GM12878 (cell line): Measurements from ENCODE around the gene PFDN4. TPM values are rescaled to one million over a fixed set of nuclear protein-coding genes. Genes with fewer than 3 reads are reported as not detected.

Experiments
- ATAC-seq: fragments of 200-7000 bp; cut with Tn5 transposase; 3 replicates; pipeline ENCODE4 v1.9.1; 2020; ENCODE audit warnings: mild to moderate bottlenecking, moderate library complexity
- BruUV-seq: library from RNA; stranded (reverse); fragments of 400-500 nt; replicated peaks from 2 replicates; lab custom pipeline; 2021; lab: Mats Ljungman, UMichigan
- CTCF ChIA-PET: fragments of 300-600 bp; sonication (Branson Sonifier 250); formaldehyde crosslinking; extraction: SDS; loops from one replicate; lab custom pipeline; 2021; ENCODE audit warnings: inconsistent platforms; lab: Yijun Ruan, JAX
- POLR2A ChIA-PET: fragments of 350-600 bp; formaldehyde crosslinking; extraction: SDS; loops from one replicate; lab custom pipeline; 2021; ENCODE audit warnings: inconsistent platforms; lab: Charles Lee
- RAD21 ChIA-PET: fragments of 300-600 bp; sonication (Branson Sonifier 250); formaldehyde crosslinking; loops from one replicate; lab custom pipeline; 2023; ENCODE audit warnings: antibody characterized with exemption; ENCODE audit not compliant: unreplicated experiment; lab: Charles Lee
- SMC1A ChIA-PET: fragments of 300-600 bp; sonication (Branson Sonifier 250); formaldehyde crosslinking; loops from one replicate; lab custom pipeline; 2023; ENCODE audit not compliant: unreplicated experiment, uncharacterized antibody; lab: Charles Lee
- DNase-seq: peaks from one replicate; pipeline ENCODE4 v3.0.0-alpha.2; 2011; ENCODE audit warnings: low read depth, low spot score
- FAIRE-seq: peaks from 3 replicates; lab custom pipeline; 2011; peaks lifted over from hg19 to GRCh38; lab: Jason Lieb, UNC
- H2AFZ ChIP-seq: 2 replicates; pipeline ENCODE4 v1.6.0; 2011; ENCODE audit warnings: low read depth, low read length, control low read depth; ENCODE audit not compliant: control insufficient read depth
- H3K27ac ChIP-seq: 2 replicates; pipeline ENCODE4 v1.5.1; 2011; ENCODE audit warnings: control low read depth; ENCODE audit not compliant: control insufficient read depth, insufficient read depth
- H3K27me3 ChIP-seq, 2 experiments: replicated peaks in 1 of 2; 2 replicates each; pipeline versions ENCODE4 v1.6.0 to v1.6.1; 2011; ENCODE audit warnings: low read length in 1 of 2; ENCODE audit not compliant: control insufficient read depth in 2 of 2, insufficient read depth in 2 of 2
- H3K36me3 ChIP-seq, 2 experiments: 2 replicates each; pipeline ENCODE4 v1.5.1; 2011; ENCODE audit warnings: low read length in 1 of 2; ENCODE audit not compliant: control insufficient read depth in 2 of 2, insufficient read depth in 2 of 2
- H3K4me1 ChIP-seq: 2 replicates; pipeline ENCODE4 v1.6.1; 2011; ENCODE audit warnings: mild to moderate bottlenecking, low read length, moderate library complexity, mixed read lengths; ENCODE audit not compliant: control insufficient read depth, insufficient read depth
- H3K4me2 ChIP-seq: 2 replicates; pipeline ENCODE4 v1.6.0; 2011; ENCODE audit warnings: control low read depth; ENCODE audit not compliant: control insufficient read depth, insufficient read depth
- H3K4me3 ChIP-seq: fragments of 200-600 bp; sonication (generic); 2 replicates; pipeline ENCODE4 v1.5.1; 2016
- H3K79me2 ChIP-seq: 2 replicates; pipeline ENCODE4 v1.6.0; 2011; ENCODE audit warnings: low read length; ENCODE audit not compliant: control insufficient read depth, insufficient read depth
- H3K9ac ChIP-seq: 2 replicates; pipeline ENCODE4 v1.8.0; 2011; ENCODE audit warnings: low read length, control low read depth, mixed read lengths; ENCODE audit not compliant: control insufficient read depth, insufficient read depth
- H3K9me3 ChIP-seq: replicated peaks from 3 replicates; pipeline ENCODE4 v1.5.1; 2011; ENCODE audit warnings: mild to moderate bottlenecking, low read length; ENCODE audit not compliant: control insufficient read depth, insufficient read depth
- H4K20me1 ChIP-seq: 2 replicates; pipeline ENCODE4 v1.6.0; 2011; ENCODE audit not compliant: control insufficient read depth, insufficient read depth
- BCL11A ChIP-seq: IDR thresholded peaks from 2 replicates; pipeline ENCODE4 v1.6.1; 2011; ENCODE audit warnings: low read depth, low read length
- JUND ChIP-seq: IDR thresholded peaks from 2 replicates; pipeline ENCODE4 v1.6.1; 2012; ENCODE audit warnings: low read depth, mild to moderate bottlenecking, low read length, improper control_type of control experiment, moderate library complexity
- NR2F1 ChIP-seq: fragments of 450-650 bp; conservative IDR thresholded peaks from 2 replicates; pipeline ENCODE4 v1.6.1; 2017; ENCODE audit warnings: mild to moderate bottlenecking
- PAX5 ChIP-seq: IDR thresholded peaks from 2 replicates; pipeline ENCODE4 v1.6.1; 2011; ENCODE audit warnings: low read depth, low read length, borderline replicate concordance
- SREBF1 ChIP-seq: IDR thresholded peaks from 2 replicates; pipeline ENCODE4 v1.6.1; 2012; ENCODE audit warnings: mild to moderate bottlenecking, low read length
- ZZZ3 ChIP-seq: IDR thresholded peaks from 2 replicates; pipeline ENCODE4 v1.6.1; 2011; ENCODE audit warnings: low read depth; ENCODE audit not compliant: control insufficient read depth, insufficient read length
- WGBS: methylation state at CpG from one replicate; pipeline ENCODE4 v1.1.6; 2016; ENCODE audit warnings: low lambda C conversion rate; ENCODE audit not compliant: insufficient replicate concordance, insufficient coverage; ENCODE audit errors: missing lambda C conversion rate; 5-methylcytosine and 5-hydroxymethylcytosine counted together
- in situ Hi-C: fragments of 300-500 bp; cut with MboI; formaldehyde crosslinking; loops from 9 replicates; pipeline ENCODE4 v1.14.3; 2018; ENCODE audit warnings: mixed read lengths
- intact Hi-C: fragments of 100-400 bp; cut with micrococcal nuclease; formaldehyde crosslinking; loops from one replicate; pipeline ENCODE4 v1.14.2; 2022; ENCODE audit not compliant: unreplicated experiment
- polyA plus RNA-seq, 11 experiments: library from polyadenylated mRNA; depleted of rRNA in 4 of 11; unstranded in 6 of 11; stranded (reverse) in 5 of 11; fragments of >200 nt; fragmentation: Nextera tagmentation in 4 of 11; fragmentation: Illumina TruSeq in 1 of 11; extraction: Ambion mirVana in 4 of 11; extraction: Trizol in 1 of 11; gene quantifications; 1 replicate in 1 of 11; 2 replicates in 10 of 11; pipeline versions ENCODE4 v1.2.1 to v1.2.3, GENCODE V29; 2011 to 2016; ENCODE audit warnings: inconsistent platforms in 2 of 11, missing spikeins in 2 of 11, low read depth in 1 of 11
- total RNA-seq, 4 experiments: library from RNA; depleted of rRNA in 3 of 4; stranded (reverse); fragments of >200 nt in 3 of 4; fragmentation: Illumina TruSeq in 1 of 4; extraction: Trizol in 1 of 4; gene quantifications; 2 replicates each; pipeline versions ENCODE4 v1.2.1 to v1.2.3, GENCODE V29; 2013 to 2021
- TF ChIP-seq, protein P1 (sequence below): fragments of 450-650 bp; IDR thresholded peaks from 2 replicates; pipeline ENCODE4 v1.6.1; 2017; ENCODE audit warnings: mild to moderate bottlenecking, moderate library complexity
- TF ChIP-seq, protein P2 (sequence below): IDR thresholded peaks from 2 replicates; pipeline ENCODE4 v1.6.1; 2012; ENCODE audit warnings: low read depth, low read length, improper control_type of control experiment

Gene PFDN4
- total and polyA plus RNA-seq, 10 of the 15 experiments (the other 5 are each of a cell fraction or from before 2014, with no cell fraction given) = 36.9 to 136 (median 82.8) TPM

DNA sequence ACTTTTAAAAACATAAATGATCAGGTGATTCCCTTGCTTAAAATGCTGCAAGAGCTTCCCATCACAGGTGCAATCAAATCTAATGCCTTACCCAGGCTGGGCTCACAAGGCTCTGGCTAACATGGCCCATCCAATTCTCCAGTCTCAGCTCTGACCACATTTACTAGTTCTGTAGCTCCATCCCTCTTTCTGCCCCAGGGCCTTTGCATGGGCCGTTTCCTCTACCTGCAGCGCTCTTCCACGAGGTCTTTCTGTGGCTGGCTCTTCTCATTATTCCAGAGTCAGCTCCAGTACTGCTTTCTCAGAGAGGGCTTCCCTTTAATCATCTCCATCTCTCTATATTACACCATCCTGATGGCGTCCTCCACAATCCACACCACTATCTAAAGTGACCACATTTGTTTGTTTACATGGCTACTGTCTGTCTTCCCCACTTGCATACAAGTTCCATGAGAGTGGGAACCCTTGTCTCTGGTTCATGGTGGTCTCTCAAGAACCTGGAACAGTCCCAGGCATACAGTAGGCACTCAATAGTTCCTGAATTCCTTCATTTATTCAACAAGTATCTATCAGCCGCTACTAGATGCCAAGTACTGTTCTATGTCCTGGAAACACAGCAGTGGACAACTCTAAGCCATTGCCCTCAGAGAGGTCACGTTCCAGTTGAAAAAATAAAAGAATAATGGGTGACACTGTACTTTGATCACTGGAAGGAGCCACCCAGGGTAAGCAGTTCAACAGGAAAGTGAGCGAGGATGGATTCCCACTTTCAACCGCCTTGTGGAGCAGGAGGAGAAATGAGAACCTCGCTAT is 46.7 kb upstream of the PFDN4 start:
- Histone ChIP-seq H3K79me2 (no peaks in the 10 kb centered on the region), H3K9ac (no peak overlapping the region), H3K36me3 (no peaks in the 10 kb centered on the region), H3K4me3 (no peak overlapping the region), H3K9me3 (no peaks in the 10 kb centered on the region)
- in situ Hi-C loops (no loop called here), intact Hi-C loops (no loop called here)
- ATAC-seq (no peak), FAIRE-seq (no peak)
- no TSS peak for BruUV-seq
- SMC1A ChIA-PET = interaction anchor here (0.6 kb wide), 1 partner anchor 925 kb away, joined by 3 read pairs; no protein-coding TSS in a partner anchor
- 47% methylated on average over 9 of the region's 9 CpGs for WGBS
- POLR2A ChIA-PET = interaction anchor here (0.6 kb wide), 2 partner anchors 23 to 622 kb away, joined by 3 read pairs; no protein-coding TSS in a partner anchor
- no peak for TF ChIP-seq BCL11A
- TF ChIP-seq, protein P1, sequence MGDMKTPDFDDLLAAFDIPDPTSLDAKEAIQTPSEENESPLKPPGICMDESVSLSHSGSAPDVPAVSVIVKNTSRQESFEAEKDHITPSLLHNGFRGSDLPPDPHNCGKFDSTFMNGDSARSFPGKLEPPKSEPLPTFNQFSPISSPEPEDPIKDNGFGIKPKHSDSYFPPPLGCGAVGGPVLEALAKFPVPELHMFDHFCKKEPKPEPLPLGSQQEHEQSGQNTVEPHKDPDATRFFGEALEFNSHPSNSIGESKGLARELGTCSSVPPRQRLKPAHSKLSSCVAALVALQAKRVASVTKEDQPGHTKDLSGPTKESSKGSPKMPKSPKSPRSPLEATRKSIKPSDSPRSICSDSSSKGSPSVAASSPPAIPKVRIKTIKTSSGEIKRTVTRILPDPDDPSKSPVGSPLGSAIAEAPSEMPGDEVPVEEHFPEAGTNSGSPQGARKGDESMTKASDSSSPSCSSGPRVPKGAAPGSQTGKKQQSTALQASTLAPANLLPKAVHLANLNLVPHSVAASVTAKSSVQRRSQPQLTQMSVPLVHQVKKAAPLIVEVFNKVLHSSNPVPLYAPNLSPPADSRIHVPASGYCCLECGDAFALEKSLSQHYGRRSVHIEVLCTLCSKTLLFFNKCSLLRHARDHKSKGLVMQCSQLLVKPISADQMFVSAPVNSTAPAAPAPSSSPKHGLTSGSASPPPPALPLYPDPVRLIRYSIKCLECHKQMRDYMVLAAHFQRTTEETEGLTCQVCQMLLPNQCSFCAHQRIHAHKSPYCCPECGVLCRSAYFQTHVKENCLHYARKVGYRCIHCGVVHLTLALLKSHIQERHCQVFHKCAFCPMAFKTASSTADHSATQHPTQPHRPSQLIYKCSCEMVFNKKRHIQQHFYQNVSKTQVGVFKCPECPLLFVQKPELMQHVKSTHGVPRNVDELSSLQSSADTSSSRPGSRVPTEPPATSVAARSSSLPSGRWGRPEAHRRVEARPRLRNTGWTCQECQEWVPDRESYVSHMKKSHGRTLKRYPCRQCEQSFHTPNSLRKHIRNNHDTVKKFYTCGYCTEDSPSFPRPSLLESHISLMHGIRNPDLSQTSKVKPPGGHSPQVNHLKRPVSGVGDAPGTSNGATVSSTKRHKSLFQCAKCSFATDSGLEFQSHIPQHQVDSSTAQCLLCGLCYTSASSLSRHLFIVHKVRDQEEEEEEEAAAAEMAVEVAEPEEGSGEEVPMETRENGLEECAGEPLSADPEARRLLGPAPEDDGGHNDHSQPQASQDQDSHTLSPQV = no peak
- no peak for TF ChIP-seq SREBF1
- no peak for TF ChIP-seq ZZZ3
- no peak for TF ChIP-seq NR2F1
- TF ChIP-seq, protein P2, sequence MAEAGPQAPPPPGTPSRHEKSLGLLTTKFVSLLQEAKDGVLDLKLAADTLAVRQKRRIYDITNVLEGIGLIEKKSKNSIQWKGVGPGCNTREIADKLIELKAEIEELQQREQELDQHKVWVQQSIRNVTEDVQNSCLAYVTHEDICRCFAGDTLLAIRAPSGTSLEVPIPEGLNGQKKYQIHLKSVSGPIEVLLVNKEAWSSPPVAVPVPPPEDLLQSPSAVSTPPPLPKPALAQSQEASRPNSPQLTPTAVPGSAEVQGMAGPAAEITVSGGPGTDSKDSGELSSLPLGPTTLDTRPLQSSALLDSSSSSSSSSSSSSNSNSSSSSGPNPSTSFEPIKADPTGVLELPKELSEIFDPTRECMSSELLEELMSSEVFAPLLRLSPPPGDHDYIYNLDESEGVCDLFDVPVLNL = no peak
- no peak for TF ChIP-seq JUND
- TF ChIP-seq PAX5 = no peak
- TF ChIP-seq, all 136 proteins: peak for 0
- peaks cover 0 to 1% of the 10 kb centered on the region in 2 experiments for H3K27me3 ChIP-seq
- H3K4me1 ChIP-seq = no peaks in the 10 kb centered on the region
- no peak overlapping the region for H3K4me2 ChIP-seq
- DNase-seq = no peak
- H2AFZ ChIP-seq = no peak overlapping the region
- CTCF ChIA-PET = interaction anchor here (1.1 kb wide), 1 partner anchor 58 kb away, joined by 5 read pairs; no protein-coding TSS in a partner anchor
- RAD21 ChIA-PET = no interaction called here
- no peaks in the 10 kb centered on the region for H4K20me1 ChIP-seq
- no peak overlapping the region for H3K27ac ChIP-seq
